Central memory CD8-positive, alpha-beta T cell (primary cell): Measurements from ENCODE around the gene PYGO2.
A peak's percentile ranks its signal among the peaks of the same experiment; 100 is the strongest.

Experiments used
- ATAC-seq: fragments of 150-1000 bp; cut with Tn5 transposase; replicated peaks from 2 replicates; pipeline ENCODE4 v1.10.0; 2022; ENCODE audit warnings: mild to moderate bottlenecking, moderate FRiP score, moderate number of reproducible peaks; ENCODE audit not compliant: poor library complexity, severe bottlenecking; ENCODE audit errors: extremely low read depth
- DNase-seq, 2 donors: peaks; one replicate each; pipeline ENCODE4 v3.0.0; 2021; ENCODE audit warnings: low spot score in 2 of 2
- H3K27ac Mint-ChIP-seq: one replicate; pipeline ENCODE4 v1.8.0; 2022; ENCODE audit warnings: low read depth, mild to moderate bottlenecking, moderate library complexity, mixed read lengths
- H3K27me3 Mint-ChIP-seq: one replicate; pipeline ENCODE4 v1.8.0; 2022; ENCODE audit warnings: mixed read lengths
- H3K36me3 Mint-ChIP-seq: one replicate; pipeline ENCODE4 v1.8.0; 2022; ENCODE audit warnings: mild to moderate bottlenecking, moderate library complexity, mixed read lengths; ENCODE audit not compliant: insufficient read depth
- H3K4me1 Mint-ChIP-seq: one replicate; pipeline ENCODE4 v1.8.0; 2022; ENCODE audit warnings: mixed read lengths
- H3K4me3 Mint-ChIP-seq: one replicate; pipeline ENCODE4 v1.8.0; 2022; ENCODE audit warnings: mild to moderate bottlenecking, moderate library complexity, mixed read lengths
- H3K9me3 Mint-ChIP-seq: one replicate; pipeline ENCODE4 v1.8.0; 2022; ENCODE audit warnings: mixed read lengths

PYGO2 gene

GRCh38 chr1:154959426-154959780 lies 2.2 kb downstream of the PYGO2 start:
- peaks cover 44% of the 10 kb centered on the region for H3K36me3 Mint-ChIP-seq
- H3K27ac Mint-ChIP-seq = no peak overlapping the region
- no peaks in the 10 kb centered on the region for H3K9me3 Mint-ChIP-seq
- no peaks in the 10 kb centered on the region for H3K27me3 Mint-ChIP-seq
- ATAC-seq (no peak), DNase-seq (no peak)
- H3K4me3 Mint-ChIP-seq = peak overlapping the region; percentile 81
- H3K4me1 Mint-ChIP-seq = peaks cover 46% of the 10 kb centered on the region

- no peak for ATAC-seq
- H3K27me3 Mint-ChIP-seq = no peaks in the 10 kb centered on the region
- H3K4me1 Mint-ChIP-seq = peaks cover 50% of the 10 kb centered on the region
Measured at GRCh38 chr1:154958681-154959425, 2.7 kb downstream of the PYGO2 start.

GRCh38 chr1:154958036-154958435 lies 3.5 kb downstream of the PYGO2 start:
- Mint-ChIP-seq H3K27ac (no peak overlapping the region), H3K36me3 (peaks cover 45% of the 10 kb centered on the region), H3K27me3 (no peaks in the 10 kb centered on the region), H3K4me1 (peaks cover 54% of the 10 kb centered on the region), H3K9me3 (no peaks in the 10 kb centered on the region), H3K4me3 (no peak overlapping the region)
- no peak for ATAC-seq
- DNase-seq = no peak

More at GRCh38 chr1:154958681-154959425, 2.7 kb downstream of the PYGO2 start:
- DNase-seq = no peak
- H3K36me3 Mint-ChIP-seq = peaks cover 46% of the 10 kb centered on the region
- H3K27ac Mint-ChIP-seq = no peak overlapping the region
- H3K9me3 Mint-ChIP-seq = no peaks in the 10 kb centered on the region
- peak overlapping the region; percentile 81 for H3K4me3 Mint-ChIP-seq

- Mint-ChIP-seq H3K4me3 (no peak overlapping the region), H3K9me3 (no peaks in the 10 kb centered on the region), H3K4me1 (peaks cover 54% of the 10 kb centered on the region), H3K27me3 (no peaks in the 10 kb centered on the region), H3K27ac (peak overlapping the region; percentile 49), H3K36me3 (peaks cover 50% of the 10 kb centered on the region)
- ATAC-seq = no peak
- no peak for DNase-seq
Measured at GRCh38 chr1:154957091-154957657, 4.4 kb downstream of the PYGO2 start.

GRCh38 chr1:154956544-154956941 lies 5.0 kb downstream of the PYGO2 start:
- peak overlapping the region; percentile 97 for H3K4me3 Mint-ChIP-seq
- peaks cover 54% of the 10 kb centered on the region for H3K36me3 Mint-ChIP-seq
- peaks cover 59% of the 10 kb centered on the region for H3K4me1 Mint-ChIP-seq
- no peaks in the 10 kb centered on the region for H3K9me3 Mint-ChIP-seq
- H3K27ac Mint-ChIP-seq = peak overlapping the region; percentile 98
- no peaks in the 10 kb centered on the region for H3K27me3 Mint-ChIP-seq
- DNase-seq (no peak), ATAC-seq (no peak)

GRCh38 chr1:154955718-154956543 lies 5.7 kb downstream of the PYGO2 start, which contains the start of gene PBXIP1:
PBXIP1 (minus strand) TSS chr1:154956099; CDS start chr1:154953721, 2,378 bp downstream.
- Mint-ChIP-seq H3K9me3 (no peaks in the 10 kb centered on the region), H3K4me1 (peaks cover 62% of the 10 kb centered on the region), H3K4me3 (peak within 1 kb of the TSS; percentile 97), H3K27me3 (no peaks in the 10 kb centered on the region), H3K36me3 (peaks cover 56% of the 10 kb centered on the region), H3K27ac (peak within 1 kb of the TSS; percentile 98)
- peak; percentile 73 to 90 for DNase-seq
- ATAC-seq = peak; percentile 52

- peak; percentile 90 for ATAC-seq
- Mint-ChIP-seq H3K4me3 (peak overlapping the region; percentile 97), H3K27me3 (no peaks in the 10 kb centered on the region), H3K9me3 (no peaks in the 10 kb centered on the region), H3K36me3 (peaks cover 62% of the 10 kb centered on the region), H3K27ac (peak overlapping the region; percentile 98), H3K4me1 (peaks cover 61% of the 10 kb centered on the region)
- peak; percentile 80 to 96 for DNase-seq
Measured at GRCh38 chr1:154955039-154955717, 6.4 kb downstream of the PYGO2 start.

GRCh38 chr1:154954541-154954940 lies 7.0 kb downstream of the PYGO2 start:
- Mint-ChIP-seq H3K9me3 (no peaks in the 10 kb centered on the region), H3K36me3 (peaks cover 64% of the 10 kb centered on the region), H3K4me3 (peak overlapping the region; percentile 97), H3K4me1 (peaks cover 60% of the 10 kb centered on the region), H3K27ac (peak overlapping the region; percentile 98), H3K27me3 (no peaks in the 10 kb centered on the region)
- ATAC-seq = no peak
- DNase-seq = no peak

GRCh38 chr1:154953611-154954038 lies 8.0 kb downstream of the PYGO2 start:
- no peaks in the 10 kb centered on the region for H3K9me3 Mint-ChIP-seq
- DNase-seq = no peak
- H3K36me3 Mint-ChIP-seq = peaks cover 72% of the 10 kb centered on the region
- H3K27ac Mint-ChIP-seq = peak overlapping the region; percentile 98
- ATAC-seq = no peak
- peaks cover 62% of the 10 kb centered on the region for H3K4me1 Mint-ChIP-seq
- H3K4me3 Mint-ChIP-seq = peak overlapping the region; percentile 97
- no peaks in the 10 kb centered on the region for H3K27me3 Mint-ChIP-seq

- Mint-ChIP-seq H3K4me1 (peaks cover 68% of the 10 kb centered on the region), H3K27ac (peak overlapping the region; percentile 98), H3K27me3 (no peaks in the 10 kb centered on the region), H3K9me3 (no peaks in the 10 kb centered on the region), H3K36me3 (peaks cover 75% of the 10 kb centered on the region), H3K4me3 (peak overlapping the region; percentile 97)
- no peak for ATAC-seq
- no peak for DNase-seq
Measured at GRCh38 chr1:154952664-154953063, 8.9 kb downstream of the PYGO2 start.

- H3K9me3 Mint-ChIP-seq = no peaks in the 10 kb centered on the region
- no peaks in the 10 kb centered on the region for H3K27me3 Mint-ChIP-seq
- DNase-seq (no peak), ATAC-seq (no peak)
- H3K4me3 Mint-ChIP-seq = peak overlapping the region; percentile 97
- H3K27ac Mint-ChIP-seq = peak overlapping the region; percentile 98
- H3K4me1 Mint-ChIP-seq = peaks cover 70% of the 10 kb centered on the region
- peaks cover 77% of the 10 kb centered on the region for H3K36me3 Mint-ChIP-seq
Measured at GRCh38 chr1:154951901-154952657, 9.5 kb downstream of the PYGO2 start.
